ENCODE data around the gene CARD10. TPM values are rescaled to one million over a fixed set of nuclear protein-coding genes. Genes with fewer than 3 reads are reported as not detected.

The CARD10 gene
- total RNA-seq, 1 experiment from 2014 or later = 0.26 TPM

DNA sequence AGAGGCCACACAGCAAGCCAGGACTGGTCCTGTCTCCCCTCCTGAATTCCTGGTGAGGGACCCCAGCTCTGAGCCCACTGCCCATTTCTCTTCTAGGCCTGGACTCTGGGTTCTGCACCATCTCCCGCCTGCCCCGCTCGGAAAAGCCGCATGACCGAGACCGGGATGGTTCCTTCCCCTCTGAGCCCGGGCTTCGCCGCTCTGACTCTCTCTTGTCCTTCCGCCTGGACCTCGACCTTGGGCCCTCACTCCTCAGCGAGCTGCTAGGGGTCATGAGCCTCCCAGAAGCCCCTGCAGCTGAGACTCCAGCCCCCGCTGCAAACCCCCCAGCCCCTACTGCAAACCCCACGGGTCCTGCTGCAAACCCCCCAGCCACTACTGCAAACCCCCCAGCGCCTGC lies 48.8 kb upstream of the CARD10 start:
- DNase-seq (ENCODE audit: low spot score) = no peak
- CTCF ChIA-PET = interaction anchor here (0.5 to 2.0 kb wide), 8 partner anchors 8 to 96 kb away, joined by 3 to 21 read pairs (median 10); partner anchors contain the start of gene GGA1
- H3K36me3 ChIP-seq (ENCODE audit: insufficient read depth, low read length, poor library complexity, severe bottlenecking) = no peaks in the 10 kb centered on the region
- H3K9me3 ChIP-seq (ENCODE audit: low read depth, low read length, poor library complexity, severe bottlenecking) = no peaks in the 10 kb centered on the region
- intact Hi-C loops (cut with micrococcal nuclease; ENCODE audit: unreplicated experiment) = loop anchor here (10.0 kb wide), 1 partner anchor 253 kb away; no protein-coding TSS in a partner anchor
- H3K4me1 ChIP-seq (ENCODE audit: insufficient read depth, low read length, poor library complexity, severe bottlenecking) = no peaks in the 10 kb centered on the region
- POLR2A ChIA-PET (ENCODE audit: low non-redundant PET) = no interaction called here
- H3K27me3 ChIP-seq (replicated peaks; ENCODE audit: insufficient read depth, low read depth, low read length, poor library complexity) = no peaks in the 10 kb centered on the region
- BruUV-seq (replicated peaks) = no TSS peak
- H3K4me3 ChIP-seq (ENCODE audit: low read depth, low read length, poor library complexity, severe bottlenecking) = no peak overlapping the region
- no peak overlapping the region for H3K27ac ChIP-seq (ENCODE audit: low read depth, low read length, poor library complexity, severe bottlenecking)
- TF ChIP-seq, protein P1, sequence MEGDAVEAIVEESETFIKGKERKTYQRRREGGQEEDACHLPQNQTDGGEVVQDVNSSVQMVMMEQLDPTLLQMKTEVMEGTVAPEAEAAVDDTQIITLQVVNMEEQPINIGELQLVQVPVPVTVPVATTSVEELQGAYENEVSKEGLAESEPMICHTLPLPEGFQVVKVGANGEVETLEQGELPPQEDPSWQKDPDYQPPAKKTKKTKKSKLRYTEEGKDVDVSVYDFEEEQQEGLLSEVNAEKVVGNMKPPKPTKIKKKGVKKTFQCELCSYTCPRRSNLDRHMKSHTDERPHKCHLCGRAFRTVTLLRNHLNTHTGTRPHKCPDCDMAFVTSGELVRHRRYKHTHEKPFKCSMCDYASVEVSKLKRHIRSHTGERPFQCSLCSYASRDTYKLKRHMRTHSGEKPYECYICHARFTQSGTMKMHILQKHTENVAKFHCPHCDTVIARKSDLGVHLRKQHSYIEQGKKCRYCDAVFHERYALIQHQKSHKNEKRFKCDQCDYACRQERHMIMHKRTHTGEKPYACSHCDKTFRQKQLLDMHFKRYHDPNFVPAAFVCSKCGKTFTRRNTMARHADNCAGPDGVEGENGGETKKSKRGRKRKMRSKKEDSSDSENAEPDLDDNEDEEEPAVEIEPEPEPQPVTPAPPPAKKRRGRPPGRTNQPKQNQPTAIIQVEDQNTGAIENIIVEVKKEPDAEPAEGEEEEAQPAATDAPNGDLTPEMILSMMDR (conservative IDR thresholded peaks at IDR 0.05; ENCODE audit: low read depth, low read length) = no peak

DNA sequence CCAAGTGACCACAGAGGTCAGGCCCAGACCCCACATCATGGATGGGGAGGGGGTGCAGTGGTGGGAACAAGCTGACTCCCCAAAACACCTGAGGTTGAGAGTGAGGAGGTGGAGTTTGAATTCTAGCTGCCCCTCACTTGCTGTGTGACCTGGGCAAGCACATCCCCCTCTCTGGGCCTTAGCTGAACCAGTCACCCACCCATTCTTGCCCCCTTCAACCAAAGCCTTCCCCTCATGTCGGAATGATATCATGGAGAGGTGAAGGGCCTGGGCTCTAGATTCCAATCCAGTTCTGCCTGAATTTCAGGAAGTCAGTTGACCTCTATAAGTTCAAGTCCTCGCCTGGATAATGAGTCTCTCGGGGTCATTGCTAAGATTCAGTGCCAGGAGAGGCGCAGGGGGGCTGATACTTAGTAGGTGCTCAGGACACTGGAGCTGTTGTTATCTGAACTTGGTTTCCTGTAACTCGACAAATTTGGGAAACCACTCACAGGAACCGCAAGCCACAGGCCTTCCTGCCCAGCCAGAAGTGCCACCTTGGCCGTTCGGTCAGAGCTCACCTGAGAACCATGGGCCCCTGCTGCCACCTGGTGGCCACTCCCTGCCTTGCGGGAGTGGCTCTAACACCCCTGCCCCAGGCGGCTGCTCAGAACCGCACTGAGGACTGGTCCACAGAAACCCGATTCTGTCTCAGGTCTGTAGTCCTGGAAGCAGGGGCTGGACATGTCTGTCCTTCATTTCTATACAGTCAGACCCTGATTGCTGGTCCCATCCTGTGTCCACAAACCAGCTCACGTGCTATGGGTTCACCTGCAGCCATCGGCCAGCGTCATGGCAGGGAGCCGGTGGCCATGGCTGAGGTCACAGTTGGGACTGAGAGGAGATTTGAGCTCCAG lies 47.9 kb upstream of the CARD10 start:
- no peak overlapping the region for H3K27ac ChIP-seq (ENCODE audit: low read depth, low read length, poor library complexity, severe bottlenecking)
- no peak overlapping the region for H3K4me3 ChIP-seq (ENCODE audit: low read depth, low read length, poor library complexity, severe bottlenecking)
- ChIA-PET CTCF (interaction anchor here (0.6 to 2.0 kb wide), 9 partner anchors 9 to 95 kb away, joined by 3 to 21 read pairs (median 7); partner anchors contain the start of gene GGA1), POLR2A (ENCODE audit: low non-redundant PET) (no interaction called here)
- H3K36me3 ChIP-seq (ENCODE audit: insufficient read depth, low read length, poor library complexity, severe bottlenecking) = no peaks in the 10 kb centered on the region
- no peaks in the 10 kb centered on the region for H3K4me1 ChIP-seq (ENCODE audit: insufficient read depth, low read length, poor library complexity, severe bottlenecking)
- no peaks in the 10 kb centered on the region for H3K27me3 ChIP-seq (replicated peaks; ENCODE audit: insufficient read depth, low read depth, low read length, poor library complexity)
- DNase-seq (ENCODE audit: low spot score) = peak; percentile 67
- intact Hi-C loops (cut with micrococcal nuclease; ENCODE audit: unreplicated experiment) = loop anchor here (1.0 to 10.0 kb wide), 2 partner anchors 28 to 252 kb away; no protein-coding TSS in a partner anchor
- H3K9me3 ChIP-seq (ENCODE audit: low read depth, low read length, poor library complexity, severe bottlenecking) = no peaks in the 10 kb centered on the region
- TF ChIP-seq, protein P1 (conservative IDR thresholded peaks at IDR 0.05; ENCODE audit: low read depth, low read length) = peak; percentile 97
- no peak for TF ChIP-seq EZH2 (IDR thresholded peaks at IDR 0.05; ENCODE audit: borderline replicate concordance, low read depth, low read length, poor library complexity, severe bottlenecking)
- BruUV-seq (replicated peaks) = no TSS peak

DNA sequence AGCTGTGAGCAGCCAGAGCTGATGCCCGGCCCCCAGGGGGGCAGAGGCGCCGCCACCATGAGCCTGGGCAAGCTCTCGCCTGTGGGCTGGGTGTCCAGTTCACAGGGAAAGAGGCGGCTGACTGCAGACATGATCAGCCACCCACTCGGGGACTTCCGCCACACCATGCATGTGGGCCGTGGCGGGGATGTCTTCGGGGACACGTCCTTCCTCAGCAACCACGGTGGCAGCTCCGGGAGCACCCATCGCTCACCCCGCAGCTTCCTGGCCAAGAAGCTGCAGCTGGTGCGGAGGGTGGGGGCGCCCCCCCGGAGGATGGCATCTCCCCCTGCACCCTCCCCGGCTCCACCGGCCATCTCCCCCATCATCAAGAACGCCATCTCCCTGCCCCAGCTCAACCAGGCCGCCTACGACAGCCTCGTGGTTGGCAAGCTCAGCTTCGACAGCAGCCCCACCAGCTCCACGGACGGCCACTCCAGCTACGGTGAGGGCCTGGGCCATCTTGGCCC lies 47.2 kb upstream of the CARD10 start:
- Histone ChIP-seq H3K4me3 (ENCODE audit: low read depth, low read length, poor library complexity, severe bottlenecking) (no peak overlapping the region), H3K27ac (ENCODE audit: low read depth, low read length, poor library complexity, severe bottlenecking) (no peak overlapping the region), H3K36me3 (ENCODE audit: insufficient read depth, low read length, poor library complexity, severe bottlenecking) (no peaks in the 10 kb centered on the region), H3K4me1 (ENCODE audit: insufficient read depth, low read length, poor library complexity, severe bottlenecking) (peaks cover 2% of the 10 kb centered on the region), H3K9me3 (ENCODE audit: low read depth, low read length, poor library complexity, severe bottlenecking) (no peaks in the 10 kb centered on the region), H3K27me3 (replicated peaks; ENCODE audit: insufficient read depth, low read depth, low read length, poor library complexity) (peaks cover 3% of the 10 kb centered on the region)
- no peak for DNase-seq (ENCODE audit: low spot score)
- ChIA-PET CTCF (interaction anchor here (1.1 to 2.0 kb wide), 3 partner anchors 26 to 94 kb away, joined by 6 to 11 read pairs (median 9); partner anchors contain the start of gene GGA1), POLR2A (ENCODE audit: low non-redundant PET) (no interaction called here)
- intact Hi-C loops (cut with micrococcal nuclease; ENCODE audit: unreplicated experiment) = loop anchor here (10.0 kb wide), 1 partner anchor 252 kb away; no protein-coding TSS in a partner anchor
- no TSS peak for BruUV-seq (replicated peaks)
- TF ChIP-seq, protein P1 (conservative IDR thresholded peaks at IDR 0.05; ENCODE audit: low read depth, low read length) = no peak
- TF ChIP-seq EZH2 (IDR thresholded peaks at IDR 0.05; ENCODE audit: borderline replicate concordance, low read depth, low read length, poor library complexity, severe bottlenecking) = no peak

Measured in A673 (cell line).